HEK293 (cell line): ENCODE measurements around the gene PEF1.
A peak's percentile ranks its signal among the peaks of the same experiment; 100 is the strongest.

Source experiments
- CTCF ChIA-PET: fragments of 350-600 bp; formaldehyde crosslinking; extraction: SDS; loops from one replicate; lab custom pipeline; 2021; ENCODE audit warnings: antibody characterized with exemption; lab: Yijun Ruan, JAX
- POLR2A ChIA-PET: fragments of 300-600 bp; formaldehyde crosslinking; extraction: SDS; loops from one replicate; lab custom pipeline; 2020; ENCODE audit warnings: antibody characterized with exemption, inconsistent platforms; lab: Yijun Ruan, JAX
- H3K27ac ChIP-seq: fragments of 200-500 bp; sonication (Bioruptor generic); 2 replicates; pipeline ENCODE4 v1.5.1; 2014; ENCODE audit warnings: low read depth, low read length, control low read depth, inconsistent platforms; ENCODE audit errors: extremely low read depth
- H3K36me3 ChIP-seq, 2 experiments: fragments of 200-500 bp in 1 of 2; sonication (Bioruptor generic) in 1 of 2; 1 replicate in 1 of 2; 2 replicates in 1 of 2; pipeline ENCODE4 v1.5.1; 2014 to 2017; ENCODE audit warnings: inconsistent platforms in 2 of 2, low read length in 2 of 2; ENCODE audit not compliant: control insufficient read depth in 2 of 2, insufficient read depth in 1 of 2
- H3K4me1 ChIP-seq: fragments of 200-500 bp; sonication (Bioruptor generic); 2 replicates; pipeline ENCODE4 v1.5.1; 2014; ENCODE audit warnings: mild to moderate bottlenecking, low read length, inconsistent platforms; ENCODE audit not compliant: control insufficient read depth, insufficient read depth
- H3K4me3 ChIP-seq: 2 replicates; pipeline ENCODE4 v1.5.1; 2011; ENCODE audit warnings: low read depth, mild to moderate bottlenecking, control low read depth, low read length, moderate library complexity
- H3K9me3 ChIP-seq: fragments of 200-500 bp; sonication (Bioruptor generic); 2 replicates; pipeline ENCODE4 v1.5.1; 2014; ENCODE audit warnings: low read depth, low read length, inconsistent platforms; ENCODE audit not compliant: control insufficient read depth, insufficient read depth
- GLIS1 ChIP-seq: fragments of 450-650 bp; formaldehyde crosslinking; IDR thresholded peaks from 2 replicates; pipeline ENCODE4 v1.5.1; 2016; ENCODE audit warnings: missing biosample characterization, missing genetic modification characterization
- GLIS2 ChIP-seq: fragments of 450-650 bp; formaldehyde crosslinking; IDR thresholded peaks from 2 replicates; pipeline ENCODE4 v1.5.1; 2016; ENCODE audit warnings: missing biosample characterization, missing genetic modification characterization
- PATZ1 ChIP-seq: fragments of 450-650 bp; formaldehyde crosslinking; IDR thresholded peaks from 2 replicates; pipeline ENCODE4 v1.5.1; 2016; ENCODE audit warnings: missing biosample characterization, missing genetic modification characterization
- PRDM1 ChIP-seq: fragments of 450-650 bp; formaldehyde crosslinking; IDR thresholded peaks from 2 replicates; pipeline ENCODE4; 2016; ENCODE audit warnings: missing biosample characterization, missing genetic modification characterization
- PRDM10 ChIP-seq: fragments of 450-650 bp; formaldehyde crosslinking; IDR thresholded peaks from 2 replicates; pipeline ENCODE4 v1.5.1; 2016; ENCODE audit warnings: missing biosample characterization, missing genetic modification characterization
- SCRT1 ChIP-seq: fragments of 450-650 bp; formaldehyde crosslinking; IDR thresholded peaks from 2 replicates; pipeline ENCODE4 v1.5.1; 2016; ENCODE audit warnings: missing biosample characterization, missing genetic modification characterization, borderline replicate concordance
- SCRT2 ChIP-seq: fragments of 450-650 bp; formaldehyde crosslinking; IDR thresholded peaks from 2 replicates; pipeline ENCODE4 v1.5.1; 2016; ENCODE audit warnings: missing biosample characterization, missing genetic modification characterization
- ZBTB17 ChIP-seq: fragments of 450-650 bp; formaldehyde crosslinking; IDR thresholded peaks from 2 replicates; pipeline ENCODE4 v1.5.1; 2016; ENCODE audit warnings: missing biosample characterization, missing genetic modification characterization
- ZBTB48 ChIP-seq: fragments of 450-650 bp; formaldehyde crosslinking; IDR thresholded peaks from 2 replicates; pipeline ENCODE4 v1.5.1; 2016; ENCODE audit warnings: missing biosample characterization, missing genetic modification characterization
- ZFP3 ChIP-seq: fragments of 450-650 bp; formaldehyde crosslinking; IDR thresholded peaks from 2 replicates; pipeline ENCODE4 v1.5.1; 2016; ENCODE audit warnings: low read depth, missing biosample characterization, missing genetic modification characterization
- ZNF146 ChIP-seq: fragments of 450-650 bp; formaldehyde crosslinking; IDR thresholded peaks from 2 replicates; pipeline ENCODE4 v1.5.1; 2016; ENCODE audit warnings: missing biosample characterization, missing genetic modification characterization
- ZNF214 ChIP-seq: fragments of 450-650 bp; formaldehyde crosslinking; IDR thresholded peaks from 2 replicates; pipeline ENCODE4 v1.5.1; 2017; ENCODE audit warnings: missing biosample characterization, mild to moderate bottlenecking, missing genetic modification characterization, borderline replicate concordance
- ZNF248 ChIP-seq: fragments of 450-650 bp; formaldehyde crosslinking; IDR thresholded peaks from 2 replicates; pipeline ENCODE4 v1.5.1; 2017; ENCODE audit warnings: missing biosample characterization, missing genetic modification characterization
- ZNF362 ChIP-seq: fragments of 450-650 bp; formaldehyde crosslinking; IDR thresholded peaks from 2 replicates; pipeline ENCODE4 v1.5.1; 2016; ENCODE audit warnings: missing biosample characterization, missing genetic modification characterization
- ZNF394 ChIP-seq: fragments of 450-650 bp; formaldehyde crosslinking; IDR thresholded peaks from 2 replicates; pipeline ENCODE4 v1.5.1; 2016; ENCODE audit warnings: missing biosample characterization, missing genetic modification characterization, mild to moderate bottlenecking, moderate library complexity, borderline replicate concordance
- ZNF529 ChIP-seq: fragments of 450-650 bp; formaldehyde crosslinking; IDR thresholded peaks from 2 replicates; pipeline ENCODE4 v1.5.1; 2017; ENCODE audit warnings: missing genetic modification characterization, missing biosample characterization; ENCODE audit not compliant: insufficient replicate concordance
- ZNF548 ChIP-seq: fragments of 450-650 bp; formaldehyde crosslinking; IDR thresholded peaks from 2 replicates; pipeline ENCODE4 v1.5.1; 2016; ENCODE audit warnings: missing biosample characterization, missing genetic modification characterization
- ZNF549 ChIP-seq: fragments of 450-650 bp; IDR thresholded peaks from 2 replicates; pipeline ENCODE4 v1.5.1; 2018; ENCODE audit warnings: missing biosample characterization, missing genetic modification characterization, mild to moderate bottlenecking, inconsistent platforms, moderate library complexity
- ZNF600 ChIP-seq: fragments of 450-650 bp; formaldehyde crosslinking; IDR thresholded peaks from 2 replicates; pipeline ENCODE4 v1.5.1; 2016; ENCODE audit warnings: missing biosample characterization, missing genetic modification characterization
- ZNF610 ChIP-seq: fragments of 450-650 bp; formaldehyde crosslinking; IDR thresholded peaks from 2 replicates; pipeline ENCODE4 v1.5.1; 2016; ENCODE audit warnings: missing biosample characterization, missing genetic modification characterization, borderline replicate concordance
- ZNF629 ChIP-seq: fragments of 450-650 bp; formaldehyde crosslinking; IDR thresholded peaks from 2 replicates; pipeline ENCODE4 v1.5.1; 2017; ENCODE audit warnings: missing biosample characterization, missing genetic modification characterization

Gene PEF1

GRCh38 chr1:31593136-31593665, 51.5 kb downstream of the PEF1 start:
- H3K9me3 ChIP-seq = no peaks in the 10 kb centered on the region
- H3K27ac ChIP-seq = no peak overlapping the region
- no peaks in the 10 kb centered on the region for H3K4me1 ChIP-seq
- ChIA-PET POLR2A (interaction anchor here (0.6 kb wide), 1 partner anchor 52 kb away, joined by 3 read pairs; the partner anchor contains the start of gene PEF1), CTCF (interaction anchor here (0.6 to 9.6 kb wide), 17 partner anchors 8 to 409 kb away, joined by 3 to 120 read pairs (median 6); no protein-coding TSS in a partner anchor)
- no peak overlapping the region for H3K4me3 ChIP-seq
- H3K36me3 ChIP-seq = no peaks in the 10 kb centered on the region
- TF ChIP-seq ZNF362 (tag by site-specific recombination) = no peak

- H3K27ac ChIP-seq = no peak overlapping the region
- ChIA-PET CTCF (interaction anchor here (0.8 to 9.6 kb wide), 10 partner anchors 7 to 197 kb away, joined by 4 to 120 read pairs (median 5); no protein-coding TSS in a partner anchor), POLR2A (no interaction called here)
- H3K4me3 ChIP-seq = no peak overlapping the region
- no peaks in the 10 kb centered on the region for H3K9me3 ChIP-seq
- H3K4me1 ChIP-seq = no peaks in the 10 kb centered on the region
- H3K36me3 ChIP-seq = no peaks in the 10 kb centered on the region
- peak; percentile 98 for TF ChIP-seq SCRT2 (tag by site-specific recombination)
- no peak for TF ChIP-seq ZNF610 (tag by site-specific recombination)
- peak; percentile 99 for TF ChIP-seq SCRT1 (tag by site-specific recombination)
Measured at GRCh38 chr1:31592132-31592531, 52.5 kb downstream of the PEF1 start.

GRCh38 chr1:31591425-31592093, 53.1 kb downstream of the PEF1 start:
- CTCF ChIA-PET = interaction anchor here (0.6 to 9.6 kb wide), 15 partner anchors 11 to 410 kb away, joined by 3 to 120 read pairs (median 4); no protein-coding TSS in a partner anchor
- Histone ChIP-seq H3K4me1 (no peaks in the 10 kb centered on the region), H3K4me3 (no peak overlapping the region), H3K27ac (no peak overlapping the region), H3K36me3 (no peaks in the 10 kb centered on the region), H3K9me3 (no peaks in the 10 kb centered on the region)
- POLR2A ChIA-PET = interaction anchor here (0.8 to 1.2 kb wide), 3 partner anchors 13 to 53 kb away, joined by 3 read pairs; partner anchors contain the start of genes PEF1 and TINAGL1
- TF ChIP-seq PRDM1 (tag by site-specific recombination) = 0 out of 2 replicates have a peak, but pooled peaks have one; percentile 18
- peak; percentile 28; the same call in 1 of the 2 replicates for TF ChIP-seq ZNF394 (tag by site-specific recombination)
- TF ChIP-seq PRDM10 = peak; percentile 82
- peak; percentile 98 for TF ChIP-seq GLIS1 (tag by site-specific recombination)
- TF ChIP-seq ZBTB17 (tag by site-specific recombination) = peak; percentile 78
- TF ChIP-seq ZNF549 (tag by site-specific recombination) = no peak
- peak; percentile 65 for TF ChIP-seq GLIS2
- no peak for TF ChIP-seq ZNF248 (tag by site-specific recombination)
- peak; percentile 33; the same call in 1 of the 2 replicates for TF ChIP-seq PATZ1 (tag by site-specific recombination)
- peak; percentile 92 for TF ChIP-seq ZFP3 (tag by site-specific recombination)
- 0 out of 2 replicates have a peak, but pooled peaks have one; percentile 48 for TF ChIP-seq ZNF600 (tag by site-specific recombination)
- TF ChIP-seq ZNF629 (tag by site-specific recombination) = 0 out of 2 replicates have a peak, but pooled peaks have one; percentile 18
- TF ChIP-seq ZNF214 = no peak
- no peak for TF ChIP-seq ZNF146
- no peak for TF ChIP-seq ZNF529 (tag by site-specific recombination)
- TF ChIP-seq ZBTB48 = peak; percentile 54; the same call in 1 of the 2 replicates
- TF ChIP-seq ZNF548 (tag by site-specific recombination) = no peak
